ENCODE measurements around the gene ZBTB42.
"Not testable (repeated sequence)": the region's sequence is repeated elsewhere in the genome, so short reads cannot be mapped to it uniquely, and the experiment has no call there.

ZBTB42 gene

GRCh38 chr14:104810316-104810715 lies 9.4 kb downstream of the ZBTB42 start:
- no peak for DNase-seq (ENCODE audit: low spot score)

DNA sequence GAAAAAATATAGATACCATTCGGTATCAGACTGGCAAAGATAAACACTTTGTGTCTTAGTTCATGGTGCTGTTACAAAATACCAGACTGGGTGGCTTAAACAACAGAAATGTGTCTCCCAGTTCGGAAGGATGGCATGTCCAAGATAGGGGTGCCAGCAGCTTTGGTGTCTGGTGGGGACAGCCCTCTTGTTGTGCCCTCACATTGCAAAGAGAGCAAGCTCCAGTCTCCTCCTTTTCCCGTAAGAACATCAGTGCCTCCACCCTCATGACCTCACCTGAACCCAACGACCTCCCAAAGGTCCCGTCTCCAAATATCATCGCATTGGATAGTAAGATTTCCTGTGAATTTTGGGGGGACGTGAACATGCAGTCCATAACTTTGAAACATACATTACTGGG lies 12.4 kb downstream of the ZBTB42 start:
- no peak for DNase-seq (ENCODE audit: low spot score)

- DNase-seq (ENCODE audit: low spot score): not testable (repeated sequence)
These were observed 13.8 kb downstream of the ZBTB42 start for GRCh38 chr14:104814701-104815100.

- DNase-seq (ENCODE audit: low spot score): no peak
These were observed 15.6 kb downstream of the ZBTB42 start for GRCh38 chr14:104816616-104816884.

- DNase-seq (ENCODE audit: low spot score): no peak
These were observed 17.2 kb downstream of the ZBTB42 start for GRCh38 chr14:104817930-104818713.

DNA sequence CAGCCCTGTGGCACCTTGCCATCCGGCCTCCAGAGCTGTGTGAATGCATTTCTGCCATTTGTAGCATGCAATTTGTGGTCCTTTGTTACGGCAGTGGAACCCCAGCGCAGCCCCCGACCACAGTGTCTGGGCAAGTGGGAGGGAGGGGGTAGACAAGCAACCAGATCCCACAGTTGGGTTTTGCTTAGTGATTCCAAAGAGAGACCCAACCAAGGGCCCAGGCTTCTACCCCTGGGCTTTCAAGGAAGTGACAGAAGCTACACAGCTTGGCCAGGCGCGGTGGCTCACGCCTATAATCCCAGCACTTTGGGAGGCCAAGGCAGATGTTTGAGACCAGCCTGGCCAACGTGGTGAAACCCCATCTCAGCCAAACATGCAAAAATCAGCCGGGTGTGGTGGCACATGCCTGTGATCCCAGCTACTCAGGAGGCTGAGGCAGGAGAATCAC lies 17.8 kb downstream of the ZBTB42 start:
- DNase-seq (ENCODE audit: low spot score): no peak

GRCh38 chr14:104819361-104819781 lies 18.5 kb downstream of the ZBTB42 start:
- no peak for DNase-seq (ENCODE audit: low spot score)

- peak; percentile 56 for DNase-seq (ENCODE audit: low spot score)
These were observed 19.8 kb downstream of the ZBTB42 start for GRCh38 chr14:104820669-104821228.

GRCh38 chr14:104821229-104821945 lies 20.5 kb downstream of the ZBTB42 start:
- no peak for DNase-seq (ENCODE audit: low spot score)

DNA sequence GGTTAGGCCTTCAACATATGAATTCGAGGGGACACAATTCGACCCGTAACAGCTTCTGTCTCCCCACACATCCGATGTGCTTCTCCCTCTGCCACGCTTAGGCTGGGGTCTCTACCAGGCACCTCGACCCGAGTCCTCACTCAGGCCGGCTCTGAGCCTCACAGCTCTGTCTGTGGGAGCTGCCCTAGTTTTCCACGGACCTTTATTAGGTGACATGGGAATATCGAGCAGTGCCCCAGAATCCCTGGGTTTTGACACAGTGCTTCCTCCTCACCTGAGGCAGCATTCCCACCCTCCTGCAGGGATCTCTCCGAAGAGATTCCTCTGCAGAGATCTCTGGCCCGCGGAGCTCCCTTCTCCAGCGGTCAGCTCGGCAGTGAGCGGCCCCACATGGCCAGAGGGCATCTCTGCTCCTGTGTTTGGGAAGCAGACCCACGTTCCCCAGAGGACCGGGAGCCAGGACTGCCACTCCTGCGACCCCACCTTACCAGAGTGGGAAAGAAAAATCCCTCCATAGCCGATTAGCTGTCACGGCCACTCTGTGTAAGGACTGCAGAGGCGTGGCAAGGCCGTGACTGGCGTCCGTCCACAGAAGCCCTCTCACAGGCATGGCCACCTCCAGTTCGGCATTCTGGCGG lies 21.2 kb downstream of the ZBTB42 start:
- DNase-seq (ENCODE audit: low spot score): no peak

DNA sequence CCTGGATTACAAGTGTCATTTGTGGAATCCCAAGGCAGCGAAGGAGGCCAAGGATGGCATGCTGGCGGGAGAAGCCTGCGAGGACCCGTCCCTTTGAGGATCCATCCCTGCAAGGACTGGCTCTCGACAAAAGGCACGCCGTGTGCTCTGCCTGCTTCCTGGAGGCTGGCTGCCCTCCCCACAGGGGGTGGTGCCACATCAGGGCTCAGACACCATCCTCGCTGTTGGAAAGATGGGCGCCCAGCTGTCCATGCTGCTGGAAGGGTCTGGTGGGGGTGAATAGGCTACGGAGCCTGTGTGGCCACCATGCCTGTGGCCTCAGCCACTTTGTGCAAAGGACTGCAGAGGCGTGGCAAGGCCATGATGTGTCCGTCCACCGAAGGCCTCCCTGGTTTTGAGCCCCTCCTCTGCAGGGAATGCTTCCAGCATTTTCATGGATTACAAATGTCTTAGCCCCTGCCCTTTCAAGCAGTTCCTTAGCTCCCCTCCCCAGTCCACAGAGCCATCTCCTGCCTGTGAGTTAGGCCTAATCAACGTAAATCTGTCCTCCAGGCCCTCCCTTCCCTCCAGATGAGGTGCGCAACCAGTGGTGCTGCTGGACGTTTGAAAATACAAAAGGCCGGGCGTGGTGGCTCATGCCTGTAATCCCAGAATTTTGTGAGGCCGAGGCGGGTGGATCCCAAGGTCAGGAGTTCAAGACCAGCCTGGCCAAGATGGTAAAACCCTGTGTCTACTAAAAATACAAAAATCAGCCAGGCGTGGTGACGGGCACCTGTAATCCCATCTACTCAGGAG lies 22.1 kb downstream of the ZBTB42 start:
- DNase-seq (ENCODE audit: low spot score): no peak

GRCh38 chr14:104824353-104824997 lies 23.6 kb downstream of the ZBTB42 start:
- no peak for DNase-seq (ENCODE audit: low spot score)

DNA sequence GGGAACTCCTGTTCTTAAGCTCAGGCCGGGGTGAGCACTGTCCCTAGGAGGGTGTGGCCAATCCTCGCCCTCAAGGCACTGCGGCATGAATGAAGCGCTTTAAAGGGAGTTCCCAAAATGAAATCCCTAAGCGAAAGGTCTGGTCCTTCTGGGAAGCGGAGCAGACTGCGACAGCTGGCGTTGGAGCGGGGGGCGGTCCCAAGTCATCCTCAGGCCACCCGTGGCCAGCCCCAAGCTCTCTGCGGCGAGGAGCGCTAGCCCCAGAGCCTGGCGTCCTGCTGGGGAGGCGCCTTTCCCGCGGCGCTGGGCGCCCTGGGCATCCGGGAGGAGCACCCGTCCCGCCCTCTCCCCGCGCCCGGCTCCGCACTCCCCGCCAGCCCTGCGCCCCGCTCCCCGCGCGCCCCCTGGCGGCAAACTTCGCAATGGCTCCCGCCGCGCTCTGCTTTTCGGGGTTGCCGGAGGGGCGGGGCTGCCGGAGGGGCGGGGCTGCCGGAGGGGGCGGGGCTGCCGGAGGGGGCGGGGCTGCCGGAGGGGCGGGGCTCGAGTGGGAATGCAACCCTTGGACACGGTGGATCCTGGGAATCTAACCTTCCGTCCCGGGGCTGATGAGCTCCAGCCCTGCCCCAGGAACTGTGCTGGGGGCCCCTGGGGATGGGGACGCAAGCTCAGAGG lies 25.4 kb downstream of the ZBTB42 start:
- DNase-seq (ENCODE audit: low spot score): peak; percentile 65

DNA sequence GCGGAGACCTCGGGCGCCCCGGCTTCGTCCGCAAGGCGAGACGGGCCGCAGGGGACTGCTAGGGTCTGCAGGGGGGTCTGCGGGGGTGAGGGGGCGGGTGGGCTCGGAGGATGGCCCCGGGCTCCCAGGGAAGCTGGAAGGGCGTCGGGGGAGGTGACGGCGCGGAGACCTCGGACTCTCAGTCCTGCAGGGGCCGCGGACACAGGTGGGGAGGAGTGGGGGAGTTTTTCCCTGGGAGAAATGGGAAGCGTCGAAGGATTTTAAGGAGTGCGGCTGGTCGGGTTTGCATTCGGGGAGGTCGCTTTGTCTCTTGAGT lies 25.9 kb downstream of the ZBTB42 start:
- DNase-seq (ENCODE audit: low spot score): no peak

DNA sequence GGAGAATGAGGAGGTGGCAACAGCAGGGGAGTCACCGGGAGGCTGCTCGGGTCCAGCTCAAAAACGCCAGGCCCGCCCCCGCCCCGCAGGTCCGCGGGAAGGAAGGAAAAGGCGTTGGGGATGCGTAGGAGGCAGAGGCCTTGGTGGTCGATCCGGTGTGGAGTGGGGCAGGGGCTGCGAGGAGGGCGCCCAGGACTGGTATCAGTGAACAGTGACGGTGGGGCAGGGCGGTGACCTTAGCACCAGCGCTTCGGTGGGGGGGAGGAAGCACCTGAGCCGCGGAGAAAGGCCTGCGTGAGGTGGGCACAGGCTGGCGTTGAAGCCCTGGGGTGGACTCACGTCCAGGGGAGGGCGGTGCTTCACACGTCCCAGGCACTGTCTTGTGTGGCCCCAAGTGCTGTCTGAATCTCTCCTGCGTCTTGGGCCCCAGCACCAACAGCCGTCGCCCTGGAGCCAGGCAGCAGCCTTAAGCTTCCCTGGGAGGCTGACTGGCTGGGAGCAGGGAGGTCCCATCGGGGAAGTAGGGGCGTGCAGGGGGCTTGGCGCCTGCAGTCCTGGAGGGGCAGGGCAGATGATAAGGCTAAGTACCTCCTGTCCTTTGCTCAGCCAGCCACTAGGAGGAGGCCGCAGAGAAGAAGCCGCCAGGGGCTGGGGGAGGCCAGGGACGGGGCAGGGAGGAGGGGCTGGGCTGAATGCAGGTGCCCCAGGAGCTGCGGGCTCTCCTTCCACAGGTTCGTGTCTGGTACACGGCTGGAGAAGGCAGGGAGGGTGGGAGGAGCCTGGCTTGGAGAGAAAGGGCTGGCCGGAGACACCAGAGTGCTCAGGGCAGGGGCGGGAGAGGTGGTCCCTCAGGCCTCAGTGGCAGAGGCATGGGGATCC lies 26.5 kb downstream of the ZBTB42 start:
- peak; percentile 36 for DNase-seq (ENCODE audit: low spot score)

DNA sequence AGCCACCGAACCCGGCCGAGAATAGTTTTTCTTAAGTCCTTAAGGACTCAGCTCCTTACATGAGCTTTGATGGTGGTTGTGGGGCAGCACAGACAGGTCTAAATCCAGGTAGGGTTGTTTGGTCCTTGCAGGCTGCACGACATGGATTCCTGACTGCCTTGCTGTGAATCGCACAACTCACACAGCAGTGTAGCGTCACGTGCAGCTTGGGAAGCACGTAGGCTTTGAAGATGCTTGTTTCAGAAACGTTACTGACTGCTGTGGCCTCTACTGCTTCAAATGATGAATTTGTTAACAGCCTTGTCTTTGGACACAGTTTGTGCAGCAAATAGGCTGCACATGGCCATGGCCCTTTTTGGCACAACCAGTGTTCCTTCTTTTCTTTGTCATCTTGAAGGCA lies 29.9 kb downstream of the ZBTB42 start:
- DNase-seq (ENCODE audit: low spot score): no peak

DNA sequence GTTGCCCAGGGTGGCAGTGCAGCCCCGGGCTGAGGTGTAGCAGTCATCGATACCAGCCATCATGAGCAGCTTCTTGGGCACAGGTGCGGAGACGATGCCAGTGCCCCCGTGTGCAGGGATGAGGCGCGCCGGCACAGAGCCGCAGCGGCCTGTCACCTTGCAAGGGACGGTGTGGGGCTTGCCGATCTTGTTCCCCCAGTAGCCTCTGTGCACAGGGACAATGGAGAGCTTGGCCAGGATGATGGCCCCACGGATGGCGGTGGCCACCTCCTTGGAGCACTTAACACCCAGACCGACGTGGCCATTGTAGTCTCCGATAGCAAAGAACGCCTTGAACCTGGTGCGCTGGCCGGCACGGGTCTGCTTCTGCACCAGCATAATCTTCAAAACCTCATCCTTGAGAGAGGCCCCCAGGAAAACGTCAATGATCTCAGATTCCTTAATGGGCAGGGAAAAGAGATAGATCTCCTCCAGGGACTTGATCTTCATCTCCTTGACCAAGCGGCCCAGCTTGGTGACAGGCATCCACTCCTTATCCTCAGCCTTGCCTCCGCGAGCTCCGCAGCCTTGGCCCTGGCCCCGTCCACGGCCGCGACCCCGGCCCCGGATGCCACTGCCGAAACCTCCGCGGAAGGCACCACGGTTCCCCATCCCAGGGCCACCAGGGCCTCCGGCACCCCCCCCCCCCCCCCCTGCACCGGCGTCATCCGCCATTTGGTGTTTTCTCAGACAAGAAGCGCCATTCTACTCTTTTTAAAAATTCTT lies 35.5 kb downstream of the ZBTB42 start:
- not testable (repeated sequence) for DNase-seq (ENCODE audit: low spot score)

DNA sequence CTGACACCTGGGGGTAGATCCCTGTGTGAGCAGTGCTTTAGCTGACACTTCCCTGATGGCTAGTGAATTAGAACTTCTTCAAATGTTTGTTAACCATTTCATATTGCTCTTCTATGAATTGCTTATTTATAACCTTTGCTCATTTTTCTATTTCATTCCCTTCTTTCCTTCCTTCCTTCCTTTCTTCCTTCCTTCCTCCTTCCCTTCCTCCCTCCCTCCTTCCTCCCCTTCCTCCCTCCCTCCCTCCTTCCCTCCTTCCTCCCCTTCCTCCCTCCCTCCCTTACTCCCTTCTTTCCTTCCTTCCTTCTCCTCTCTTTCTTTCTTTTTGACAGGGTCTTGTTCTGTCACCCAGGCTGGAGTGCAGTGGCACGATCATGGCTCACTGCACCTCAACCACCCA lies 40.8 kb downstream of the ZBTB42 start:
- no peak for DNase-seq (ENCODE audit: low spot score)

GRCh38 chr14:104843006-104843405 lies 42.1 kb downstream of the ZBTB42 start:
- DNase-seq (ENCODE audit: low spot score): no peak
